NCI-H187 (cell line): ENCODE data around the gene PNPLA5.

Experiments
- DNase-seq, 2 experiments: peaks; one replicate each; lab custom pipeline; 2025; lab: John Stamatoyannopoulos, UW

The PNPLA5 gene

DNA sequence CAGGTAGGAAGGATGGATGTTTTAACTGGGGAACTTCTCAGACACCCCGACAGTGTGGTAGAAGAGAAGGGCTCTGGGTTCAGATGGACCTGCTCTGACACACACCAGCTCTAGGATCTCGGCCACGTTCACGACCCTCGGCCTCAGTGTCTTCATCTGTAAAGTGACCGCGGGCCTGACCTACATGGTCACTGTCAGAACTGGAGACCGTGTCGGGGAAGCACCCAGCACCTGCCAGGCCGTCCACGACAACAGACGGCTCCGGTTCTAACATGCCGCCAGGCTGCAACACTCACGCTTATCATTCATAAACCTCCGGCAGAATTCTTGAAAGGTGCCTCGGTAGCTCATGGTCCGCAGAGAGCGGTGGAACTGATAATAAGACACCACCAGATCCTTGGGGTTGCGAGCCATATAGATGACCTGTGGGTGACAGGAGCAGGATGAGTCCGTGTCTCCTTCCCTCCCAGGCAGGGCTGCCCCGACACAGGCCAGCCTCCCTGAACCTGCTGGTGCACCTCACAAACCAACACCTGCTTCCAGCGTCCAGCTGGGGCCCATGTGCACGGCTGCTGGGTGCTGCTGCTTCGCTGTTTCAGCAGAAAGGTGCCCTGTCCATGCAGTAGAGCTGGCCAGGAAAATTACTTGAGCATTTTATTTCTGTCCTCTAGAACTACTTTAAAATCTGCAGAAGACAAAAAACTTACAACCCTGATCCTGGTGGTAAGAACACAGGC is 53.1 kb downstream of the PNPLA5 start:
- DNase-seq, result no peak

DNA sequence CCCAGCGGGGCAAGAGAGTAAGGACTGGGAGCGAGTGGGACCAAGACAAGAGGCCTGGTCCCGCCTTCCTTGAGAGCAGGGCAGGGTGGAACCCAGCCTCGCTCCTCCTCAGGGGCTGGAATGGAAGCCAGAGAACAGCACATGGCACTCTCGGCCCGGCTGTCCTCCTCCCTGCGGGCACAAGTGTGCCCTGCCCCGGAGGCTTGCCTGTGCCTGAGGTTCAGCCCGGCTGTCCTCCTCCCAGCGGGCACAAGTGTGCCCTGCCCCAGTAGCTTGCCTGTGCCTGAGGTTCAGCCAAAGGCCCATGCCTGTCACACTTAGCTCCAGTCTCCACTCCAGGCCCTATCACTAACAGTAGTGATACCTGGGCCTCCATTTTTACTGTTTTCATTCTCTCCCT is 53.7 kb downstream of the PNPLA5 start:
- DNase-seq, result no peak

DNA sequence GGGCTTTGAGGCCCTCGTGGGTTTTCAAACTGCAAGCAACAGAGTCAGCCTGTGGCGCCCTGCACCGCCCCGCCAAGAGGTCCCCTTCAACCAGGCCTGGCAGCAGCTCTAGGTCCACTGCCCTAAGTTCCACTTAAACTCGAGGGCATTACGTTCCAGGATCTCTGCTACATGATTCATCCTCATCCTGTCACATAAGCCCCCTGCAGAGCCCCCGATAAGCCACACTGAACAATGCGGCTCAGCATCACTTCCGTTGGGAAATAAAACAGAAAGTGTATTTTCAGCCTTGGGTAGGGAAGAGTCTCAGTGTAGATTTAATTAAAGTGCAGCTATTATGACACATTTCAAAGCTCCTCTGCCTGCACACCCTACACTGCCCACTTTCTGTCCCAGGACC is 54.1 kb downstream of the PNPLA5 start:
- DNase-seq, result no peak

DNA sequence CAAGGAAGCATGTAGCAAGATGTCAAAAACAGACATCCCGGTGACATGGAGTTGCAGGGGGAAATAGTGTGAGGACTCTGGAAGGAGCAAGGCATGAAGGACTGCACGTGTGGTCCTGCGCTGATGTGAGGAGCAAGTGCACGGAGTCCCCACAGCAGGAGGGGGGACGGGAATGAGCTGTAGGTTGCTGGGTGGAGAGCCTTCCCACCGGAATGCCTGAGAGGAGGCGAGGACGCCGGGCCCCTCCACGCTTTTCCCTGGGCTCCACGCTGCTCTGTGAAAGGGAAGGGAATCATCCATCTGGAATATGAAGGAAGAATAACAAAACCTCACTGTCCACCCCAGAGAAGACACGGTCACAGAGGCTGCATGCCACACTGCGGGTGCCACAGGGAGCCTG is 56.1 kb downstream of the PNPLA5 start:
- DNase-seq, result no peak

DNA sequence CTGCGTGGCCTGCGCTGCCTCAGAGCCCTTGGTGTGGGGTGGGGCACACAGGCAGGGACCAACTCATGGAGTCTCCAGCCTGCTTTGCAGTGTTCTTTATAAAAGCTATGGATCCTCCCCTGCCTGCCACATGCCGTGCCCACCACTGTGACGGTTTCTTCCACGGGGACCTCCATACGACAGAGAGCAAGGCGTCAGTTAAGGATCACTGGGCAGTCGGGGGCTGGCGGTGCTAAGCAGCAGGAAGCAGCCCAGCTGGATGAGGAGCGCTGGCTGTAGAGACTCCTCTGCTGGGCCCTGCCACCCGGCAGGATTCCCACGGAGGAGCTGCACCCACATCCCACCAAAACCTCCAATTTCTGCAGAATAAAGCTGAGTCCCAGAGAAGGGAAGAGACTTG is 56.6 kb downstream of the PNPLA5 start:
- DNase-seq, result no peak

DNA sequence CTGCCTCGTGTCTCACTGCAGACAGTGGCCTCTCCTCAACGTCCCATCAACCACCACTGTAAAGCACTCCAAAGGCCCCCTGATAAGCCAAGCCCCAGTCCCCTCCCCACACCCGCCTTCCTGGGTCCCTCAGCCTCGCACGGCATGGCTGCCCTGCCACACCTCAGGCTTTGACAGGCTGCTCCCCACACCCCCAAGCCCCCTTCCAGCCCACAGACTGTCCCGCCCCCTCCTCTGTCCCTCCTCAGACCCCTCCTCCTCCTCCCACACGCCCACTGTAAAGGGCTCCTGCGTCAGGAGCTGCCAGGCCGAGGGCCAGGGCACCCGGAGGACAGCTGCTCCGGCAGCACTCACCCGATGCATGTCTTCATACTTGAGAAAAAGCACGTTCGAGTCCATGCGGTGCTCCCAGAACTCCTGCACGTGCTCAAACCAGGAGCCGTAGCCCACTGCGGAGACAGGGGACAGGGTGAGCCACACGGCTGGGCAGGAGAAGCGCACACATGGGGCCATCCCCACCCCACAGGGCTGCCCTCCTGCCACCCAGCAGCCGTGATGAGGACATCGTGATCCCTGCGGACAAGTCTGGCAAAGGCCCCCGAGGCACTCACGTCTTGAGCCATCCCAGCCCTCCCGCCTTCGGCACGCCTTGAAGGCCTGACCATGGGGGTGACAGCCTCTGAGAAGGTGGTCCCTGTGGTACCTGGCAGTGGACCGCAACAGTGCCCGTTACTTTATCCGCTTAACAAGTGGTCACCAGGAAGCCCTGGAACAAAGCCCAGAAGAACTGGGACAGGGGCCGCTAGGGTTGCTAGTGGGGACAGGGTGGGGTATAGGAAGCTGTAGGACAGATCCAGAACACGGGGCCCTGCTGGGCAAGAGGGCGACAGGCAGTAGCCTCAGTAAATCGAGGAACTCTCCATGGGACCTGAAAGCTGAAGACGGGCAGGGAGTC is 58.2 kb downstream of the PNPLA5 start:
- DNase-seq, result no peak

DNA sequence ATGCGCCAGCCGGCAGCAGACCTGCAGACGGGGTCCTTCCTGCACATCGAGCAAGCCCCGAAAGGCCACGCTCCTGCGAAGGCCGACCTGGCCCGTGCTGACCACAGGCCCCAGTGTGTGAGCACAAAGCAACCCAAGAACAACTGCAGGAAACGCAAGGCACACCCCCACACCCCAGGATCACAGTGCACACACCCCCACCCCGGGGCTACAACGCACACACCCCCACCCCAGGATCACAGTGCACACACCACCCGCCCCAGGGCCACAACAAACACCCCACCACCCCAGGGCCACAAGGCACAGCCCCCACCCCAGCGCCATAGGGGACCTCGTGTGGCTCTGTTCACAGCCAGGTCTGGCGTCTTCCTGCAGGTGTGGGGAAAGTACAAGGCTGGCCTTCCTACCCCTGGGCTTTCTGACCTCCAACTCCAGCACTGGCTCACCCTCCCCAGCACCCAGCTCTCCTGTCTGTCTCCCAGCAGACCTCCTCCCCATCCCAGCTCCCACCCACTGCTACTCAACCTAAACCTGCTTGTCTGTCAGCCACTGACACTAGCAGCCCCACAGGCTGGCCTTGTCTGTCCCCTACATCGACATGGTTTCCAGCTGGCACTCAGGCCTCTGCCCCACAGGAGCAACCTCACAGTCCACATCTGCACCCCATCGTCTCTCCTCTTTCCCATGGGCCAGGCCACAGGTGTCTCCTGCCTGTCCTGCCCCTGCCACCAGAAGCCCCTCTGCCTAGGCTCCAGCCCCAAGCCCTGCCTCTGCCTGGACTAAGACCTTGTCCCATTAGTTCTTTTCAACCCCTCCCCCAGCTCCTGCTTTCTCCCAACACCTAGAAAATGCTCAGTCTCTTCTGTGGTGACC is 59.2 kb downstream of the PNPLA5 start:
- DNase-seq, result no peak

DNA sequence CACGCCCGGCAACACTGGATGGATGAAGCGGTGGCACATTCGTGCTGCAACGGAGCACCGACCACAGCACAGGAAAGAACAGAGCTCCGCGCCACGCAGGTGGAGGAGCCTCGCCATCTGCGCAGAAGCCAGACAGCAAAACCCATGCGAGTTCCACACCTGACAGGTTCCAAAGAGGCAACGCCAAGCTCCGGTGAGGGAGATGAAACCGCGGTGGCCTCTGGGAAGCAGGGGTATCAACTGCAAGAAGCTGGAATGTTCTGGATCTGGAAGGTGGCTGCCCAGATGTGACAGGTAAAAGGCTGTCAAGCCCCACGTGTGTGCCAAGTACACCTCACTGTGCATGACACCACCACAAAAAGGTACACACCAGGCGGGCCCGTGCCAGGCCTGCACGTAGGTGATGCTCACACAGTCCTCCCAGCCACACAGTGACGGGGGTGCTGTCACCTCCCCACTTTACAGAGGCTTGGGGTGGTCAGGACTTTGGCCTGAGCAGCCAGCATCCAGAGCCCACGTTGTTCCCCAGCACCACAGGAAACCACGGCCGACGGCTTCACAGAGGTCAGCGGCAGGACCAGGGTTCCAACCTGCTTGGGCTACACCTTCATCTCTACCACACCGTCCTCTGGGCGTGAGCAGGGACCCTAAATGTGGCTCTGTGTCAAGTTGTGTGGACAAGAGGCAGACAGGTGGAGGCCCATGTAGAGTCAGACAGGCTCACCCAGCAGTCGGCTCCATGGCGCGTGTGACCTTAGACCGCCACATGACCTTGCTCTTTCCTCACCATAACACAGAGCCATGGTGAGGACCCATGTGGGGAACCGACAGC is 60.0 kb downstream of the PNPLA5 start:
- DNase-seq, result no peak

DNA sequence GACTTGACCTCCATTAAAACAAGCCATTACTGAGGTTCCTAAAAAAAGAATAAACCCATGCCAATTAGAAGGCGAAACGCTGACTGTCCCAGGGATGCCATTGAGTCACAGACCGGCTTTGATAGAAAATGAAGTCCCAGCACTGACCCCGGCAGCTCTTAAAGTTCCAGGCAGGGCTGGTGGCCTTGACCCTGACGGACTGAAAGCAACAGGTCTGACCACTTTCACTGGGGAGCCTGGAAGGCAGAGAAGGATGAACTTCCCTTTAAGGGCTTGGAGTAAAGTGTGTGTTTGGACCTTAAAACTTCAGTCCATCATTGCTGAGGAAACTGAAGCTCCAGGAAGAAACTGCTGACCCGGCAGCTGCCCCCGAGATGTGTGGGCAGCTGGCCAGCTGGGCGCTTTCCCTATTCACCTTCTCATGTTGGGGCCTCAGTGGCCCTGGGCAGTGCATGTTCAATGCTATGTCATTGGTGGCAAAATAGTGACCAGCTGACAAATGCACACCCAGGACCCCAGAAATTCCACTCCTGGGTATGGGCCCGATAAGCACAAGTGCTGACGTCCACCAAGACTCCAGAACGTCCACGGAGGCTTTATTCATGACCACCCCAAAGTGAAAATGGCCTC is 60.8 kb downstream of the PNPLA5 start:
- DNase-seq, result no peak

DNA sequence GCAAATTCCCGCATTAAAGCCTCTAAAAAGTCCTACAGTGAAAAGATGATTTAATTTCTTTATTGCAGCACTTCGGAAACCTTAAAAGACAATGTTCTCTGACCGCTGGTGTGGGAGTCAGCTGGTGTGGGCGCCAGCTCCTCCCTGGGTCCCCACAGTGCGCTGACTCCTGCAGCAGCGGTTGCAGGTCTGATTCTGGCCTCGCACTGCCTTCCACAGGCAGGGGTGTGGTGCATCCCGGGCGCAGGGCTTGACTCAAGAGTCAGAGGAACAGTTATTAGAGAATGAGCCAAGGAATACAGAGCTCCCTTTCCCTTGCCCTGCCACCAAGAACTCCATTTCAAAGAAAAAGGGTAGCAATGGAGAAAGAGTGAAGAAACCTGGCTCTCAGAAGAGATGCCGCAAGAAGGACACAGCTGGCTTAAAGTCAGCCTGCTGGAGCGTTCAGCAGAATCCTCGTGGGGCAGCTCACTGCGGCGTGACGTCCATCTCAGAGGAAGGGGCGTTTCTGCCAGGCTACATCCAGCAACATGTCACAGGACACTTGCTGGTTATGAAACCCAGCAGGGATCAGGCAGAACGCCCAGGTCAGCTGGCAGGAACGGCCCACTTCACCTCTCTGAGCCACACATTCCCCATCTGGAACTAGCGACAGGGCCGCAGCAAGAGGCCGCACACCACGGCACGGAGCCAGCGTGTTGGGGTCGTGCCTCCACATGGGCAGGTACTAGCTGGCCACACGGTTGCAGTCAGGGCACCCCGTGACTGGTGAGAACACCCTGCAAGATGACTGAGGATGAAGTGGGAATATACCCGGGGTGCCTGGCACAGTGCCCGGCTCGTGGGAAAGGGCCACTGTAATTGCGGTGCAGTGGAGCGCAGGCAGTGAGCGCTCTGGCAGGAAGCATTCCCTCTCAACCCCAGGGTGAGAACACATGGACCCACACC is 61.6 kb downstream of the PNPLA5 start:
- no peak for DNase-seq
